Cardiac septum (tissue), 1 donor: ENCODE data around the gene CREG2. TPM values are rescaled to one million over a fixed set of nuclear protein-coding genes. Genes with fewer than 3 reads are reported as not detected.
"Not testable (repeated sequence)": the region's sequence is repeated elsewhere in the genome, so short reads cannot be mapped to it uniquely, and the experiment has no call there.

Experiments used
- DNase-seq: peaks from one replicate; pipeline ENCODE4 v3.0.0-alpha.2; 2020; ENCODE audit warnings: low spot score
- intact Hi-C: fragments of 100-400 bp; cut with DNase I; formaldehyde crosslinking; loops from one replicate; pipeline ENCODE4 v1.14.0; 2022
- total RNA-seq: library from RNA; stranded (reverse); fragmentation: NEBNext Ultra II Directional; extraction: Animal tissue kit (Norgen Biotek cat#: 25700); gene quantifications from one replicate; pipeline ENCODE4 v1.2.1, GENCODE V29; 2021
- donor health status: DM: no; HTN: no; CAD: no.

The CREG2 gene
- total RNA-seq, 1 donor from 2014 or later = 0.81 TPM

DNA sequence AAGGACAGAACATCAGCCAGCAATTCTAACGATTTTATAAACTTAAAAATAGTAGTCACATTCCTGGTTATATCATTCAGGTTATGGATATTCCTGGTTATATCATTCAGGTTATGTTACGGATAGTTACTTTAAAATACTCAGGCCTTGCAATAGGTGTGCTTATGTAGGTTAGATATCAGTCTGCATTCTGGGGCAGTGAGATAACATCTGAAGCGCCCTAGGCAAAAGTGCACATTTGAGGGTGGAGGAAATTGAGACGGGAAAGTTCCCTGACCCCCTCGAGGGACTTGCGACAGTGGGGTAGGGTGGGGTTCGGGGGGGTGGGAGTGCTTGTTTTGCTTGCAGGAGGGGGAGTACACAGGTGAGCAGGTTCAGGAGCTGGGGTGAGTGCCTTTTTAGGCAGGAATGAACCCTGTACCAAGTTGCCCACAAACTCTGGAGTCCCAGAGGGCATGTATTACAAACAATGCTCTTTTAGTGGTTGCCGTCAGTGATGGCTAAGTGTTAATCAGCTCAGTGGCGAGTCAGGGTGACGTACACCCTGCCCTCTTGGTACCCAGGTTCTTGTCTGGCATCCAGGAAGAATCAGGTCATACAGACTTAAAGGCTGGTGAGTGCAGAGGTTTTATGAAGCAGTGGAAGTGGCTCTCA, 31.8 kb downstream of the CREG2 start:
- intact Hi-C loops = no loop called here
- DNase-seq = no peak

DNA sequence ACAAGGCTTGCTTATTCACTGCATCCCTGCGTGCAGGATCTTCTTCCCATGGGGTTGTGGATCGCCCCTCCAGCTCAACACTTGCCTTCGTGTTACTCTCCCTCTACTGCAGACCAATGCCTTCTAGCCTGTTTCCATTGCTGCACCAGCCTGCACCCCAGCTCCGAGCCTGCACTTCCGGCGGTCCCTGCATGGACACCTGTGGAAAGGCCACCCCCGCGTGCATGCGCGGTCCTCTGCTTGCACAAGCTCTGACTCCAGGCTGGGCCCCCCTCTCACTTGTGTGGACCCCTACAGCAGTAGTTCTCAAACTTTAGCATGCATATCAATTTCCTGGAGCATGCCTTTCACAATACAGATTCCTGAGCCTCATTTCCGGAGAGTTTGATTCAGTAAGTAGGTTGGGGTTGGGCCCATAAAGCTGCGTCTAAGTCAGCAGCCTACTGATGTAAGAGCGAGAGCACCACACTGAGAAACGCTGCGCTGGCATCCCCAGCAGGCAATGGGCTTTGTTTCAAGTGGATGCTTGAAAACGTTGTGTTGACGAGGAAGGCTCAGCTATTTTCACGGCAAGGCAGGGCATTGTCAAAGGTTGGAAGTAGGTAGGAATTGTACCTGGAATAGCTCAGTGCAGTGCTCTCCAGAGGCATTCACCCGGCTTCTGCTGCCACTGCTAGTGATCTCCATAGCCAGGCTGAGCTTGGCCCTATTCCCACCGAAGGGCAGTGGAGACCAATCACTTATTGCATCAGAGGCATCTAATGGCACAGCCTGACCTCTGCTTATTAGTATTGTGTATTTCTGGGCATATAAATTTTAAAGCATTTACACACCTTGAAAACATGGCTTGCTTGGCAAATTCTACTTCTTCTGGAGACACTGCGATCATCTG, 32.6 kb downstream of the CREG2 start:
- no peak for DNase-seq
- intact Hi-C loops = no loop called here

DNA sequence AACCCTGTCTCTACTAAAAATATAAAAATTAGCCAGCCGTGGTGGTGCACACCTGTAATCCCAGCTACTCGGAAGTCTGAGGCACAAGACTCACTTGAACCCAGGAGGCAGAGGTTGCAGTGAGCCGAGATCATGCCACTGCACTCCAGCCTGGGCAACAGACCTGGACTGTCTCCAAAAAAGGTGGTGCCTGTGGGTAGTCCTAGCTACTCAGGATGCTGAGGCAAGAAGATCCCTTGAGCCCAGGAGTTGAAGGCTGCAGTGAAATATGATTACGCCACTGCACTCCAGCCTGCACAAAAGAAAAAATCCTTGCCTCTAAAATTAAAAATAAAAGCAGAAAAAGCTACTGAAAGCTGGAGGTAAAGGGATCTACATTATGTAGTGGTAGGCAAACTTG, 34.7 kb downstream of the CREG2 start:
- DNase-seq, intact Hi-C loops: not testable (repeated sequence)

DNA sequence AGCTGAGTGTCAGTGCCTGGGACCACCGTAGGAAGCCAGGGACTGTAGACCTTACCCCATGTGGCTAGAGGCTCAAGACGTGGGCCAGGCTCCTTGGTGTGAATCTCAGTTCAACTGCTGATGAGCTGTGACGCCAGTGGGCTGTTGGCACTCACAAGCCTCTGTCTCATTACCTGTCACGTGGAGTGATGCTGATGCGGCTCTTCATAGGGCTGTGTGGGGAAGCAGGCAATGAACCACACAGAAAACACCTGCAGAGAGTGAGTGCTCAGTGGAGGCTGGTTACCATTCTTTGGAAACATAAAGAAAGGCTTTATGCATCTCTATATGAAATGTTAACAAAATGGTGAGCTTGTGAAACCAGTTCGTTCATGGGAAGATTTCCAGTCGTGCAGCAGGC, 36.1 kb downstream of the CREG2 start:
- DNase-seq = no peak
- intact Hi-C loops = no loop called here

DNA sequence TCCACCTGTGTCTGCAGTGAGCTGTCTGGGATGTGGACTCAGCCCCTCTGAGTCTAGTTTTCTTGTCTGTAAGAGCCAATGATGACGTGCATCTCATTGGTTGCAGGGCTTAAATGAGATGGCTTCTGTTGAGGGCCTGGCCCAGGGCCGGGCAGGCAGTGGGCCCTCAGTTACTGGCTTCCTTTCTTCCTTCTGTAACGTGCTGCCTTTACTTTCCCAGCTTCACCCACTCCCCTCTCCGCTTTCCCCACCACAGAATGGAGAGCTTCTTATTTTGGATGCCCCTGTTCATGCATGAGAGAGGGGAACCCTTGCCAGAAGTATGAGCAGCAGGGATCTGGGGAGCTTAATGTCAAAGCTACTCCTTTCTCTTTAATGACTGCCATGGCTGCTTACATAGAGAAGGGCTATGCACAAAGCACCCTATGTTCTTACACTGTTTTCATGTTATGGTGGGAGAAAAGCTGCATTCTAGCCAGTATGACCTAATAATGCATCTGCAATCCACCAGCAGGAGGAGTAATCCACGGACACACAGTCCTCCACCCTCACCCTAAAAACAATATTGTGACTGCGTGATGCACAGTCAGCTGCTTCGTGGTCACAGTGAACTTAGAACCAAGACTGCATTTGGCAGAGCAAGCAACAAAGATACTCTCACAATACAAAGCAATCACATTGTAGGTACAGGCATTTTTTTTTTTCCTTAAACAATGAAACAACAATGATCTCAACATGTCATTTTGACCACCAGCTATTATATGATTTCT, 37.2 kb downstream of the CREG2 start:
- DNase-seq = no peak
- intact Hi-C loops = loop anchor here (10.0 kb wide), 2 partner anchors 65 to 175 kb away; no protein-coding TSS in a partner anchor

DNA sequence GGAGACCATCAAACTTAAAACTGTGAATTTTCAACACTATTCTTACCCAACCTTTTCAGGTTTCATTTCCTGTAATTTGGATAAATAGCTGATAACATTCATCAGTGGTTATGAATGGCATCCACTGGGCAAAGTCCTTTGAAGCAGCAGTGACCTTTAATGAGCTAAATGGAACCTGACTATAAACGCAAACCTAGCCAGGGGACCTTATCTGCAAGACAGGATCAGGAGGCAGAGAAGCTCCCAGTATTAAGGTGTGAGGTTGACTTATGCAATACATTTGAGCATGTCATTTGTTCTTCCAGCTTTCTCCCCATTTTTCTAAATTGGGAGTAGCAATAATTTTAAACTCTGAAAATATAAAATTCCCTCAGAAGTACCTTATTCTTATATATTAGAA, 38.4 kb downstream of the CREG2 start:
- intact Hi-C loops = loop anchor here (10.0 kb wide), 2 partner anchors 66 to 176 kb away; no protein-coding TSS in a partner anchor
- DNase-seq = no peak

DNA sequence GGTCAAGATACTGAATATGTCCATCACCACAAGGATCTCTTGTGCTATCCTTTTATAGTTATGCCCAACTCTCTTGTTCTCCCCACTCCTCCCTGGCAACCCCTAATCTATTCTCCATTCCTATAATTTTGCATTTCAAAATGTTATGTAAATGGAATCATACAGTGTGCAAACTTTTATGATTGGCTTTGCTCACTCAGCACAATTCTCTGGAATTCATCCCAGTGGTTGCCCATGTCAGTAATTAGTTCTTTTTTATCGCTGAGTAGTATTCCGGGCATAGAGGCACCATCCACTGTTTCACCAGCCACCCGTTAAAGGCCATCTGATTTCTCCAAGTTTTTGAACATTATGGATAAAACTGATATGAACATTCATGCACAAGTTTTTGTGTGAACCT, 40.4 kb downstream of the CREG2 start:
- intact Hi-C loops = loop anchor here (10.0 kb wide), 2 partner anchors 68 to 178 kb away; no protein-coding TSS in a partner anchor
- no peak for DNase-seq

DNA sequence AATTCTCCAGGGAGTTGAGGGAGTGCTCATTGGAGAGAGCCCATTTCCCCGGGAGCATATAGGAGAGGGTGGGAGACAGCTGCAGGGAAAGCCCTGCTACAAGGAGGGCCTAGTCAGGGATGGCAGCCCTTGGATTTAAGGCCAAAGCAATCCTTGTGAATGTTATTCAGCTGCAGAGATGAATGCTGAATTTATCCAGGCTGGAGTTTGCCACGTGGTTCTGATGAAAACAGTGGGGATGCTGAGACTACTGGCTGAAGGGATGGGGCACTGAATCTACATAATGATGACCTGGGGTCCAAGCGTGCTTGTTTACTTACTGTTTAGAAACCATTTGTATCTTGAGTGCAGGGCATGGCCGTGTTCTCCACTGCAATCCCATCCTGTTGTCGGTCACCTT, 43.2 kb downstream of the CREG2 start:
- intact Hi-C loops = loop anchor here (5.0 to 10.0 kb wide), 3 partner anchors 71 to 488 kb away; no protein-coding TSS in a partner anchor
- no peak for DNase-seq

DNA sequence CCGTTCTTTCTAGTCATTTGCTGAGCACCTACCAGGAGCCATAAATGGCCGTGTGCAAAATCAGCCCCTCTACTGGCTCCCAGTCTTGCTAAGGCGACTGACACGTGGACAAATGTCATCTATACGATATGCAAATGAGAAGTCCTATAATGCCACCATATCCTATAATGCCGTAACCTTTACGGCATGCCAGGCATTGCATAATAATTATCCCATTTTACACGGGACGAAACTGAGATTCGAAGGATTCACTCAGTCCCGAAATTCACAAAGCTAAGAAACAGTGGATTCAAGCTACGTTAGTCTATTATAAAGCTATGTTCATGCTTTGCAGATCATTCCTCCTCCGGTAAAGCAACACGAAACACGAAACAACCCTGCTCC, 44.7 kb downstream of the CREG2 start:
- intact Hi-C loops = loop anchor here (5.0 to 10.0 kb wide), 3 partner anchors 72 to 490 kb away; no protein-coding TSS in a partner anchor
- DNase-seq = no peak

DNA sequence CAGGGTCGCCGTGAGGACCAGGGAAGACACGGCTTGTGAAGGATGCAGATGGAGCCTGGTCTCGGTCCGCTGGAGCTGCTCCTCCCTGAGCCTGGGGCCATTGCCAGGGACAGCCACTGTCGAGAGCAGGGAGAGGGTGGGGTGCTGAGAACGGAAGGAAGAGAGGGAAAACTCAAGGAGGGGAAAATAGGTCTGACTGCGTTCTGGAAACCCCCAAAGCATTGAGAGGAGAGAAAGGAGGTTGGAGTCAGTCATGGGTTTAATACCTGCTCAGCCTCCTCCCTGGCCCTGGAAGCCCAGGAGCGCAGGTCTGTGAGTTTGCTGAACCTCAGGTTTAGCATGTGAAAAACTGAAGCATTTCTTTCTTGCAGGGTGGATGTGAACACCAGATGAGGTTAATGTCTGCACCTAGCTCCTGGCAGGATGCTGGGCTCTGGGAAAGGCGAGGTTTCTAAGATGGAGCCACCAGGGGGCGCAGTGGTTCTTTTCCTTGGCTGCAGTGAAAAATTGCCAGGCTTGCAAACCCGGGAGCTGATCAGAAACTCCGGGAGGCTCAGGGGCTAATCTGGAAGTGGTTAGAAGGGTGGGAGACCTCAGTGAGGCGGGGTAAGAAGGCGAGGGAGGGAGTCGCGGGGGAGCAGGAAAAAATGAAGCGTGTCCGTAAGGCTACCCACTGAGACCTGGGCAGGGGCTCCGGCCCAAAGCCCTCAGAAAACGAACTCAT, 45.2 kb downstream of the CREG2 start:
- peak; percentile 91 for DNase-seq
- intact Hi-C loops = loop anchor here (5.0 to 10.0 kb wide), 3 partner anchors 73 to 490 kb away; no protein-coding TSS in a partner anchor

DNA sequence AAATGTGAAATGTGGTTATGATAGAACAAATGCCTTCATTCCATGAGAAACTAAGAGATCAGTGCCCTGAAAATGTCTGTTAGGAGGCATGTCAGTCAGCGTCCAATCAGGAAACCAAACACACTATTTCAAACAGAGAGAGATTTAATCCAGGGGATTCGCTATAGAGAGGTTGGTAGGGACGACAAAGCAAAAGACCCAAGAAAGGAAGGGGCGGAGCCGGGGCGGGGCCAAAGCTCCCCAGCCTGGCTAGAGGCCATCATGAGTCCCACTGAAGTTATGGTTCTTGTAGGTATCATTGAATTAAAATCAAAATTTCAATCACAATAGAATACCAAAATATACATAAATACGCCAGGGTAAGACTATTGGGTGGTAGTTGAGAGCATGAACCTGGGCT, 45.9 kb downstream of the CREG2 start:
- no peak for DNase-seq
- intact Hi-C loops = loop anchor here (5.0 to 10.0 kb wide), 3 partner anchors 73 to 491 kb away; no protein-coding TSS in a partner anchor

DNA sequence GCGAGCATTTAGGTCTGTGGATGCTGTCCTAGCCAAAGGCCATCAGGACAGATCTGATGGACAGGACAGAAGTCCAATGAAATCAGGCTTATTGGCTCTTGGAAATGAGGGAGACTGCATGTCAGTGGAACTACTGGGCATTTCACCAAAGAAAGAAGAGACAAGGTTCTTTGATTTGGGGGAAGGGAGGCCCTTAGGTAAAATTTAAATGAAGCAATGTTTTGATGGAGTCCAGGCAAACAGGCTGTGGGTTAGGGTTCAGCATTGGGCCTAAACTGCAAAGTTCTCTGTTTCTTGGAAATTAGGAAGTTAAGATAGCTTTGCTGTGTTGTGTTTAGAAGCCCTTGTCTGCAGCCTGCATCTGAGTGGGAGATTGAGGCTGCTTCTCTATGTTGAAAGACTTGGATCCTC, 47.2 kb downstream of the CREG2 start:
- intact Hi-C loops = loop anchor here (5.0 to 10.0 kb wide), 3 partner anchors 75 to 492 kb away; no protein-coding TSS in a partner anchor
- DNase-seq = no peak

DNA sequence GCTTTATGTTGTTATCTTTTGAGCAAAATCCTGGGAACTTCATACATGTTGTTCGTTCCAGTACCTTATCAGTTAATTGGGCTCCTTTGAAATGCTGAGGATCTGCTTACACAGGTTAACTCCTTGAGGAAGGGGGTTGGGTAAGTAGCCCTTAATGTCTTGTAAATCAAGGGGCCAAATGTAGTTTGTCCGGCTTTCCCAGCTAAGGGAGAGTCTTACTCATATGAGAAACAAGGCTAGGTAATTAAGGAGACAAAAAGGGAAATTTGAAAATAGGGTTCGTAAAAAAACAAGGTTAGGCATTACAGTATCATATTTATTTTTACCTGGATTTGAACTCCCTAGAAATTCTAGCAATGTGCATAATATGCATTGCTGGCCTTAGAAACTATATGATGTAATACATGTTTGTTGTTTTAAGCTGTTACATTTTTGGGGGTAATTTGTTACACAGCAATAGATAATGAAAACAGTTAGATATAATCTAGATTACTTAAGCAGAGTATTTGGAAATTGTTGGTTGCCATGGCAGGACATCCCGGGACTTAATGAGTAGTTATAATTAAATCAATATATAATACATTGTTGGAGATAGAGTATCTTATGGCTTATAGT, 47.9 kb downstream of the CREG2 start:
- DNase-seq = no peak
- intact Hi-C loops = no loop called here

DNA sequence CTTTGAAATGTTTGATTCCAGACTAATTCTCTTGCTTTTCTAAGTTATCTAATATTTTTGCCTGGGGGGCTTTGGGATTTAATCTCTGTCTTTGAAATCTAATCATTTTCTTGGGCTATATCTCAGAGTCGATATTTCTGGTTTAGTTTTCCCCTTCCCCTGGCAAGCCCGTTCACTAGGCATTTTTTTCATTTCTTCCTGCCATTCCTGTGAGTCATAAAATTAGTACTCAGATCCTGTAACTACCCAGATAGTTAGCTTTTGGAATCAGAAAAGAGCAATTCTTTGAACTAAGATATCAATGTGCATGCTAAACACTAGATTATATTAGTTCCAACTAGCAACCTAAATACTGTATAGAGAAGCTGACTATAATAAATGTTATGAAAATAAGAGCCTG, 49.4 kb downstream of the CREG2 start:
- intact Hi-C loops = no loop called here
- DNase-seq = no peak

DNA sequence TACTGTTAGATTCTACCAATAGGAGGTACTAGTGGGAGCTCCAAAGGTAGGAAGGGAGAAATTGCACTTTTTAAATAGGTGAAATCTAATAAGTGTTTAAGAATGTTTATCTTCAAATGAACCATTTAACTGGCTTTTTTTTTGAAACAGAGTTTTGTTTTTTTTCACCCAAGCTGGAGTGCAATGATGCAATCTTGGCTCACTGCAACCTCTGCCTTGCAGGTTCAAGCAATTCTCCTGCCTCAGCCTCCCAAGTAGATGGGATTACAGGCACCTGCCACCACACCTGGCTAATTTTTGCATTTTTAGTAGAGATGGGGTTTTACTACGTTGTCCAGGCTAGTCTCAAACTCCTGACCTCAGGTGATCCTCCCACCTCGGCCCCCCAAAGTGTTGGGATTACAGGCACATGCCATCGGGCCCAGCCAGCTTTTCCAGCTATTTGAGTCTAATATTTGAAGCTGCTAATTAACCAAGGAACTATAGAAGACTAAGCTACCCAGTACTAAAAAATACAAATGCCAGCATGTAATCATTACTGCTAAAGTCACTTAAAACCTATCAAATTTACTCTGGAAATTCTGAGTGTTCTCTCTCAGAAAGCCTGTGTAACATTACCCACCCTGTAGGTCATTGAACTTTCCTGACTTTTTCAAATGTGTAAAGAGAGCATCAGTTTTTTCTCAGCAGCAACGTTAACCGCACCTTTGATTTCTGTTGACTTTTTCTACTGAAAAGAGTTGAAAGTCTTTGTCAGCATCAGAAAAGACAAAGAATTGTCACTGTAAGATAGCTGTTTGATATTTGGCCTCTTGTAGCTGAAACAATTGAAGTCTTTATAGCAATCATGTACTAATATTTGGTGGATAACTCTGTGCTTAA, 54.2 kb downstream of the CREG2 start:
- intact Hi-C loops = no loop called here

DNA sequence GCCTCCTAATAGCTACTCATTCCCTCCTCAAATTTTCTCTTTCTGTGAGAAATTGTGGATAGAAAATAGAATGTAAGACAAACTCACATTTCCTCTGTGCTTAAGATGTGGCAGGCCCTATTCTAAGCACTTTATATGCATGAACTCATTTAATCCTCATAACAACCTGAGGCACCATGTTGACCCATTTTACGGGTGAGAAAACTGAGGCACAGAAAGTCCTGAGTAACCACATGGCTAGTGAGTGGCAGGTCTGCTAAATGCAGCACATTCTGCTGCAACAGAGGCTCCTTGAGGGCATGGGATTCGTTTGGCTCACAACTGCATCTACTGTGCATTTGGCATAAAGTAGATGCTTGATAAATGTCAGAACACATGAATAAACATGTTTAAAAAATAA, 56.1 kb downstream of the CREG2 start:
- DNase-seq = no peak
- intact Hi-C loops = no loop called here

More for the DNA sequence above, 54.2 kb downstream of the CREG2 start:
- no peak for DNase-seq

DNA sequence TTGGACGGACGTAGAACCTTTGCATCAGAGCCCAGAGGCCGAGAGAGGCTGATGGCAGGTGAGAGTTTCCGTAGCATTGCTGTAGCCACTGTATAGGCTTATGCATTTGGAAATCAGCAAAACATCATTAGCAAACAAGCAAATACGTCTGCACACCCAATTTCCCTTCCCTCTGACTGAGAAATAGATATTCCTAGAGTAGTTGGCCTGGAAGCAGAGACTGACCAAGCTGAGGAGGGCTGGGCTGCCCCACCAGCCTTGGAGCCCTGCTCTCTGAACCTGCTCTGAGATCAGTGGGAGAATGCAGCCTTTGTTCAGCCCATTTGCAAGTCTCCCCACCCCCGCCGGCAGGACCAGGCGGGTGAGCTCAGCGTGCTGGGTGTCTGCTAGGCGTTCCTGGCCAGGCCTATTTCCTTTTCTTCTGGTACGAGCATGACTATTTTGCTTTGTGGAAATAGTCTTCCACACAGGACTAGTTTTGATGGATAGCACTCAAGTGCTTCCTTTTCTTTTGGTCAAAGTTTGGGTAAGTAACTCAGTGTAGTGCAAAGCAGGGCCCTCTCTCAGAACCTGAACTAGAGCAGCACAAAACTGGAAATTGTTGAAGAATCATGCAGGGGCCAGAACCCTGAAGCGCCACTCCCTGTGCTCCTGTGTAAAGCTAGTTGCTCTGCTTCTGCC, 56.9 kb downstream of the CREG2 start:
- intact Hi-C loops = no loop called here
- DNase-seq = no peak
